Measurements from ENCODE around the gene FGF14. TPM values are rescaled to one million over a fixed set of nuclear protein-coding genes. Genes with fewer than 3 reads are reported as not detected.

FGF14 gene
- polyA plus RNA-seq (ENCODE audit: insufficient read length) = 0.23 TPM

DNA sequence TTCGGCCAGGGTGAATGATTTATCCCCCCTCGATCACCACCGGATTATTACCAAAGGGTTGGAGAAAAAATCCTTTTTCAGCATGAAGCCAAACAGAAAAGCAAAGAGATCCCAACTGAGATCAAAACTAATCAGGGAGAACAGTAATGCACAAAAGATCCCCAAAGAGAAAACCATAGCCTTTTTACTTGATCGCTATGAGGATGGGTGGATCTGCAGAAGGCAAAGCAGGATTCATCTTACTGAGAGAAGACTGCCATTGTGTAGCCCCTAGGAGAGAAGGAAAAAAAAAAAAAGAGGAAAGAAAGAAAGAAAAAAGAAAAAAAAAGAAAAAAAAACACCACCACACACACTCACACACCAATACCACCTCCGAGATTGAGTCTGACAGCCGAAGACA, at the start of gene FGF14:
TSS of gene FGF14 (minus strand) at position 283 of the 400 bp plus-strand sequence.
- DNase-seq (ENCODE audit: low read depth) = no peak

DNA sequence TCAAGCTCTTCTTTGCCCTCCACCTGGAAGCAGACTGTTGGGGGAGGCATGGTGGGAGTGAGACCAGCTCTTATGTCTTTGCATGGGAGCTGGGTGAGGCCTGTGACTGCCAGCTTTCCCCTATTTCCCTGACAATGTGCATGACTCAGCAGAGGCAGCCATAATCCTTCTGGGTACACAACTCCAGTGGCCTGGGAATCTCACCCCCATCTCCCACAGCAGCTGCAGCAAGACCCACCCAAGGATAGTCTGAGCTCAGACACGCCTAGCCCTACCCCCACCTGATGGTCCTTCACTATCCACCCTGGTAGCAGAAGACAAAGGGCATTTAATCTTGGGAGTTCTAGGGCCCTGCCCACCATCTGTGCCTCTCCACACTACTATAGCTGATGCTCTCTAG, 41.4 kb upstream of the FGF14 start:
- DNase-seq (ENCODE audit: low read depth) = no peak

DNA sequence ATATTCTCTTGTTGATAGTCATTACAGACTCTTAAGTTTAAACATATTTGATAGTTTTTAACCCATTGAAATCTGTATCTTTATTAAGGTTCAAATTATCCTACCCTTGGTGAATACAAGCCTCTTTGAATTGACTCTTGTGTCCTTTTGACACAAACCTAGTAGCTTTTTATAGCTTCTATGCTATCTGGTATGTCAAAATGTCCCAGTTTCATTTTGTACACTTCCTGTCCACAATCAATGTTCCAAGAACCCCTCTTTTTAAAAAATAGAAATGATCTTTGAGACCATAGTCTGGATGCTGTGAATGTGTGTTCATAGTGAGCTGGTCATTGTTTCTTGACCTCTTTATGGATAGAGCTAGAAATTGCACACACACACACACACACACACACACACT, 39.2 kb upstream of the FGF14 start:
- DNase-seq (ENCODE audit: low read depth) = no peak

DNA sequence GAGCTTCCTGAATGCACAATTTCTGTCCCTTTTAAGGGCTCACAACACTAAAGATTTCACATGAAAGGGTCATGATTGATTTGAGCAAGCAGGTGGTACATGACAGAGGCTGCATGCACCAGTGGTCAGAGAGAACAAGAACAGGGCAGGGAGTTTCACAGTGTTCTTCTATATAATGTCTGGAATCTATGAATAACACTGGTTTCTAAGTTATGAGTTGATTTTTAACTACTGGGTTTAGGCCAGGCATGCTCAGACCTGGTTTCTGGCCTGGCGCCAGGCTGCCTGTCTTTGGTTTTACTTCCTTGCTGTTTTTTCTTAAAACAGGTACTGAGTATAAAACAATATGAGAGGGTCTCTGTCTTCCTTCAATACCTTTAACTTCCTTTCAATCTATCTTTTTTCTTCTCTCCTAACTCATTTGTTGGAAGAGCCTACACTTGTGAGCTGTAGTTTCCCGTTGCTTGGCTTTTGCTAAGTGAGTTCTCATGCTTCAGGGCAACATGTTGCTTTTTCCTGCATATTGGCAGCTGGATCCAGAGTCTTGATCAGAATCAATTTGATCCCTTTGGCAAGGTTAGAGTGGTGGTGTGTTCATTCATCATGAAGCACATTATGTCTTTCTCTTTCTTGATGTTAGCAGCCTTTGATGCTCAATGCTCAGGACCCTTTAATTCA, 38.5 kb upstream of the FGF14 start:
- no peak for DNase-seq (ENCODE audit: low read depth)

DNA sequence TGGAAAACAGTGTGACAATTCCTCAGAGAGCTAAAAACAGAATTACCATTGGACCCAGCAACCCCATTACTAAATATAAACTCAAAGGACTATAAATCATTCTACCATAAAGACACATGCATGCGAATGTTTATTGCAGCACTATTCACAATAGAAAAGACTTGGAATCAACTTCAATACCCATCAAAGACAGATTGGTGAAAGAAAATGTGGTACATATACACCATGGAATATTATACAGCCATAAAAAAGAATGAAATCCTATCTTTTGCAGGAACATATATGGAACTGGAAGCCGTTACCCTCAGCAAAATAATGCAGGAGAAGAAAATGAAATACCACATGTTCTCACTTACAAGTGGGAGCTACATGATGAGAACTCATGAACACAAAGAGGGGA, 20.8 kb upstream of the FGF14 start:
- DNase-seq (ENCODE audit: low read depth) = no peak

DNA sequence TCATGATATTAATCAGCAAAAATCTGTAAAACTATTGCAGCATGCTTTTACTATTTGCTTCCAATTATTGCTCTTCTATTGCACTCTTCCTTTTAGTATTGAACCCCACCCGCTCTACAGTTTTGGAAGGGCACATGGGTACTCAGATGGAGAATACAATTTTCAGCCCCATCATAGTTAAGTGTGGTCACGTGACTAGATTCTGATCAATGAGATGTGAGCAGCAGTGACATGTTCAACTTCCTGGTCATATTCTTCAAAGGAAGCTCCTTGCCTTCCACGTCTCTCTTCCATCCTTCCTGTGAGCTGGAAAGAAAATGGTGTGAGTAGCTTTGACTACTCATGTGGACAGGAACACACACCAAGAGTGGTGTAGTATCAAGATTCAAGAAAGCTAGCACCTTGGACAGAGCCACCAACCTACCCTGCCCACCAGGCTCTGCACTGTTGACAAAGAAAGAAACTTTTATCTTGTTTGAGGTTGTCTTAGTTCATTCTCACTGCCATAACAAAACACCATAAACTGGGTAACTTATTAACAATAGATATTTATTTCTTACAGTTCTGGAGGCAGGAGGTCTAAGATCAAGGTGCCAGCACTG, 3.8 kb upstream of the FGF14 start:
- DNase-seq (ENCODE audit: low read depth) = no peak

DNA sequence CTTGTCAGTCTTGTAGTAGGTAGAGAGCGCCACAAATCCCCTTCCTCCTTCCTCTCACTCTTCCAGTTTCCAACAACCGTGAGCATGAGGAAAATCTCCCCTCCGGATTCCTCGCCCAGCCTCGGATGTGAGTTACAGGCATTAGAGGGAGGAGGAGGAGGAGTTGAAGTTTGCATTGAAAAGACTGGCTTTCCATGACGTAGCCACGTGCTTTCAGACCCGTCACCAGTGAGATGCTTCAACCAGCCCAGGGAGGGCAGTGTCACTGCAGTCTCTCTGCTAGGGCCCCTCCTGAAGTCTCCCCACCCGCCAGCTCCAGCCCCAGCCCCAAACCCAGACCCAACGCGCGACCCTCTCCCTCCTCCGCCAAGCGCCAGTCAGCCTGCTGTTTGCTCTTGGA, 442 bp upstream of the FGF14 start:
- DNase-seq (ENCODE audit: low read depth) = no peak

DNA sequence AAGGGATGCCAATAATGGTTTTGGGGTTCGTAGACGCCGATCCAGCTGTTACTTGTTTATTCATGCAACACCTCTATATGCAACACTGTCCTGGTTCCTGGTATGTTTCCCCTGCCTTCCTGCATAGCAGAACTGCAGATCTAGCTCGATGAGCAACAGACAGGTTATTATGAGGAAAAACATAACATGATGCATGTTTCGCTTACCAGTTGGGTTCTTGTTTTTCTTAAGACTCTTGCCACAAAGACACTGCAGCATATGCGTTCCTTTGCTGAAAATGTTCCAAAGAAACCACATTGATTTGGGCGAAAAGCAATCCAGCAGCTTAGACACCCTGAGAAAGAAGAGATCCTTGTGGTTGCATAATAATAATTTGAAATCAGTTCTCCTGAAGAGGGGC, 583 bp downstream of the FGF14 start:
- DNase-seq (ENCODE audit: low read depth) = no peak

DNA sequence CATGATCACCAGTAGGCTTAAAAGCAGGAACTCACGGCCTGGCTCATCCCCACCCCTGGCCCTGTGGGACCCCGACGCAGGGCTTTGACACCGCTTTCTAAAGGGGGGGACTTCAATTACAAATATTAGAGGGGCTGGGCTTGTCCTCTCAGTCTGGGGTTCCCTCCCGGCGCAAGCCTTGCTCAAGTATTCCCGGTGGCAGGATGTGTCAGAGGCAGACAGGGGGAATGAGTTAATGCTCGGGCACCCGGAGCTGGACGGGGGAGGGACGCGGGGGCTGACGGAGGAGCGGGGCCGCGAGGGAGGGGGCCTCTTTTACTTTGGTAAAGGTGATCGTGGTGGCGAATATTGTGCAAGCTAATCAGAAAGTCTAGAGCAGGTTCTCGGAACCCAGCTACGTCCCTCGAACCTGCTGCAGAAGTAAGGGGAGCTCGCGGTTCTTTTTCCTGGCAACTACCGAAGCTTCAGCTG, 1.1 kb downstream of the FGF14 start:
- DNase-seq (ENCODE audit: low read depth) = no peak

DNA sequence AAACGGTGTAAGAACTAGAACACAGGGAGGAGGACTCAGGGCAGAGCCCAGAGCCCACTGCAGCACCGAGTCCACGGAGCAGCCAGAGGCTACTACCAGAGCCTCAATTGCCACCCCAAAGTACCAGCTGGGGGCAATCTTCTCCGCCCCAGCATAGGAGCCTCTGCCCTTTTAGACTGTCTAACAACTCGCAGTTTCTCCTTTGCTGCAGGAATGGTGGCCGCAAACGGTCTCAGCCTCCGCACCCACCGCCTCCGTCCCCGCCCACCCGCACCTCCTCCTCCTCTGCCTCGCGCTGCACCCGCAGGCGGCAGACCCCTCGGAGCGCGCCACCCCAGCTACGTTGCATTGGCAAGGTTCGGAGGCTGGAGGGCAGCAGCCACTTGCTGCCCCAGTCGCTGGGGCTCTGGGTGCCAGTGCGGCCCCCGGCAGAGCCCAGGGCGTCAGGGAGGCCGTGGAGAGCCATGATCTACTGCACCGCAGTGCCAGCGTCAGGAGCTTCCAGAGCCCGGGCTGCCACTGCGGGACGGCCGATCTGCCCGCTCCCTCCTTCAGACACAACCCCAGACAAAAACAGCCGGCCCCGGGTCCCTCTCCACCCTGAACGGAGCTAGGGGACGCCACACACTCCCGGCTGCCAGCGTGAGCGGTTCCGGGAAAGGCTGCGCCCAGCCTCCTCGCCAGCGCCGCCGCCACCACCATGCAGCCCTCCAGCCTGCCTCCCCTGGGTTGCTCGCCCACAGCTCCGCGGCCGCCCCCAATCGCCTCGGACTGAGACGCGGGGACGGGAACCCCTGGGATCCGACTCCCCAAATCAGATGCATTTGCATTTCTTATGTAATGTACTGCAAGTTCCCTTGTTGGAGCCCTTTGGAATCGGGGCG, 1.8 kb downstream of the FGF14 start:
- no peak for DNase-seq (ENCODE audit: low read depth)

DNA sequence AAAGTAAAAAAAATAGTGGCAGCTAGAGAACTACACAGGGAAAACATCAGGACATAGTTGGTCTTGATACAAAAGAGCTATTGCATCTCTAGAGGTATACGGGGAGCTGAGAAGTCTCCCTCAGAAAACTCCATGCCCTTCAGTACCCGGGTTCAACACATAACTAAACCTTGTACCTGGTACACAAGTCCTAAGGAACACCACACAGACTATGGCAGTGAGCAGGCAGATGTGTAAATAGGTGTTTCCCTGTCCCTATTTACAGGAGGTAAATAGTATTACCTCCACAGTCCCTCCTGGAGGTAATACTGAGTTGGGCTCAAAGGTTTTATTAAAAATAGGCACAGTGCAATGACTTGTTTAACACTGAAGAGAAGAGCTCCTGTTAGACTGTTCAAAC, 5.9 kb downstream of the FGF14 start:
- no peak for DNase-seq (ENCODE audit: low read depth)

DNA sequence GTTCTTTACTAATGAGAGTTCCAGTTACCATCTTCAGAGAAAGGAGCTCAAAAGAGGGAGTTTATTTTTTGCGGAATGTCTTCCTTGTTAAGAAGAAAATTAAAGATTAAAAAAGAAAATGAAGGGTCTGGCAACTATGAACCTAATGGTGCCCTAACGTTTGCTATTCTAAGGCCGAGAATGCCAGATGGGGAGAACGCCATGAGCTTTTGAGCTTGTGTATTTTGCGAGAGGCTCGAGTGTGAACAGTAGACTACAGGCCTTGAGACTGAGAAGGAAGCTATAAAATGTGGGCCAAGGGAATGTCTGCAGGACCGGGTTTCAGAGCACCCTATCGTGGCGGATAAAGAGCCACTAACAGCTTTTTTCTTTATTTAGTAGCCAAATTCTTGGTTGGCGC, 6.7 kb downstream of the FGF14 start:
- no peak for DNase-seq (ENCODE audit: low read depth)

DNA sequence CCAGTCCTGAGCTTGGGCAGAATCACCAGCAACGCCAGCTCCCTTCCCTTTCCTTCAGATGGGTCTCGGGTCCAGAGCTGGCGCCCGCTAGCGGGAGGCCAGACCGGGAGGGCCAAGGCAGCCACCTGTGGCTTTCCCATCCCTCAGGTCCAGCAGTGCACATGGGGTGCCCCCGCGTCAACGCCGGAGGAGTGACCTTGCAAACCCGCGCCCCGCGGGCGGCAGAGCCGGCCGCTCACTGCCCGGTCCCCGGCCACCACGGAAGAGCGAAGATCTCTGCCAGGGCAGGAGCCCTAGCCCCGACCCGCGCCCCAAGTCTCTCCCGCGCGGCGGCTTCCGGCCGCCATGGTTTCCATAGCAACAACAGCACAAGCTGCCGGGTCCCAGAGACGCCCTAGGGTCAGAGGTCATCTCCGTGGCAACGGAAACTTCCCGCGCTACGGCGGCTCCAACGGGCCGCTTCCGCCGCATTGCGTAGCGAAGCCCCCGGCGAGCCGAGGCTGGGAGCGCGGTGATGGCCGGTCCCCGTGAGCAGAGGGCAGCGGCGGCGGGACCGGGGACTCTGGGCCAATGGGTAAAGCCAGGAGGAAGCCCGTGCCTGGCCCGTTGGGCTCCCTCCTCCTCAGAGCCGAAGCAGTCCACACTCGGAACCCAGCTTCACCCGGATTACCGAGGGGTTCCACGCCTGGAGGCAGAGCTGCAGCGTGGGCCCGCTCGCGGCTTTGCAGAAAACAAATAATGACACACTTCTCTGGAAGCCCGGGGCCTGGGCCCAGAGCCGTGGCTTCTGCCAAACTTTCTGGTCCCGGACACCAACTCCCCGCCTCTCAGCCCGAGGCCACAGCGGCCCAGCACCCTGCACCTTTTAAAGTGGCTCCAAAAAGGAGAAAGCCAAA, 7.4 kb downstream of the FGF14 start:
- peak; percentile 82 for DNase-seq (ENCODE audit: low read depth)

DNA sequence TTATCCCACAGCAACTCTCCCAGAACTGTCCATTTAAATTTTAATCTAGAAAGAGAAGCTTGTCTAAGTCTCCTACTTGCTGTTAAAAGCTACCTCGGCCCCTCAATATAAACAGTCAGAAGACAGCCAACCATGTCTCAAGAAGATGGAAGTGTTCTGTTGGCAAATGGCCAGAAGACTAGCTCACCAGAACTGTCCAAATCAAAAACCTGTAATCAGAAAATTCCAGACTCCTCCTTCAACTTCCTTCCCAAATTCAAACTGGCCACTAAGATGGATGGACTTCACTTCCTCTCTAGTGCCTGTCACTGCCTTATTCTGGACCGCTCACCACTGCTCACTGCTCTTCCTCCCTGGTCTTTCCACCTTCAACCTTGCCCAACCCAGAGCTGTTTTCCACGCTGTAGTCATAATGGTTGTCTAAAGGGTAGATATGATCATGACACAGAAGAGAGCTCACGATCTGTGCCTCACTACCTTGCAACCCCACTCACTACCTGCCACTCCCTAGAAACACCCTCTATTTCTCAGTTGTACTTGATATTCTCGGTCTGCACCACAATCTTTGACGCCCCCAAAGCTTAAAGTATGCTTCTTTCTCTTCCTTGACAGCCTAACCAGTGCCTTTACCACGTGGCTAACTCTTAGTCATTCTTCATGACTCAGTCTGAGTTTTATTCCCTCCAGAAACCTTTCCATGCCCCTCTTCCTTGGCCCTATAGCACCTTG, 9.2 kb downstream of the FGF14 start:
- DNase-seq (ENCODE audit: low read depth) = no peak

DNA sequence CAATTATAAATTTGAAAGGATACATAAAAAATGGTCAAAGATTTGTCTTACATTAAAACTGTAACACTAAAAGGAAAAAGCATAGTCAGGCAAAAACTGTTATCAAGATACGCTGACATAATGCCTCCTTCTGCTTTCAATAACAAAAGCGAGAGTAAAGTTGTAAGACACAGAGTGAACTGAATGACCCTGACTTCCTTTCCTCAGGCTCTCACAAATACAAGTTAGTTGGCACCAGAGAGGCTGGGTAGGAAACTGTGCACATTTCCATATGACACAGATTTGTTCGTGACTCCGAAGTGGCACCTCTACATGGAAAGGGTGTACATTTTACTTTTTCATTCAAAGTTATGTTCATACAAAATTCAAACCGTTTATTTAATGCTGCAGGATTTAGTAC, 15.4 kb downstream of the FGF14 start:
- no peak for DNase-seq (ENCODE audit: low read depth)

DNA sequence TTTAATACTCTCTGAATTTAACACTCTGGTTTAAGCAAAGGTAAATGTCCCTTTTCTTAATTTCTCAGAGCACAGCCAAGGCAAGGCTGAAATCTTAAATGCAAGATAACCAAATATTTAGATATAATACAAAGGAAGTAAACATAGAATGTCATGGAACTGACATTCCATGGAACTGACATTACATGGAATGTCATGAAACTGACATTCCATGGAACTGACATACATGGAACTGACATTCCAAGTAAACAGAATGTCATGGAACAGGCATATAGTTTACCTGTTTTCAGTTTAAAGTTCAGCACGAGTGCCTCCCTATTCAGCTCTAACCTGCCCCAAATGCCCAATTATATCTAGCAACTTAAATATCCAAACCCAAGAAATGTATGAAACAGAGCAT, 21.8 kb downstream of the FGF14 start:
- no peak for DNase-seq (ENCODE audit: low read depth)

DNA sequence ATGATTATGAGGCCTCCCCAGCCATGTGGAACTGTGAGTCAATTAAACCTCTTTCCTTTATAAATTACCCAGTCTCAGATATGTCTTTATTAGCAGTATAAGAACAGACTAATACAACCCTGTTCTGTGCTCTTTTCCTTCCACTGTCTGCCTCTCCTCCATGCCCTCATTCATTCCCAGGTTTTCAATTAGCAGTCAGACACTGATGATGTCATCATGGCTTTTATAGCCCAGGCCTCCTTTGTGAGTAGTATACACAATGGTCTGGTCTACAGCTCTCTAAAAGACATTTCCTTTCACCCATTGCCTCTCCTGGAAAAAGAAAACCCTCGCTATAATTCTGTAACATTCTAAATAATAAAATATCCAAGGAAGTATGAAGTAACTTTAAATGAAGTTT, 25.5 kb downstream of the FGF14 start:
- no peak for DNase-seq (ENCODE audit: low read depth)

DNA sequence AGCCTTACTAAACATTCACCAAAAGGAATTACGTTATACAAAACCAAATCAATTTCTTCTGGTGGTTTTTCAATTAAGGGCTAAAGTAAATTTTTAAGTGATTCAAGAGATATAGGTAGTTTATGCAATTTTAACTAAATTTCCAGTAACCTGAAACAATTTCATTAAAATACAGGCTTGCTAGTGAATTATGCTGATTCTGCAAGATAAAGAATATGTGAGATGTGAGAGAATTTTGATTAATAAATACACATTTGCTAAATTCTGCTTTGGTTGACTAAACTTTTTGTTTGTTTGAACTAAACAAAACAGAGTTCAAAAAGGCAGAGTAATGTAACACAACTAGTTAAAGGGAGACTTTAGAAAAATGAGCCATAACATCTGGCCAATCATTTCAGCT, 27.1 kb downstream of the FGF14 start:
- no peak for DNase-seq (ENCODE audit: low read depth)

DNA sequence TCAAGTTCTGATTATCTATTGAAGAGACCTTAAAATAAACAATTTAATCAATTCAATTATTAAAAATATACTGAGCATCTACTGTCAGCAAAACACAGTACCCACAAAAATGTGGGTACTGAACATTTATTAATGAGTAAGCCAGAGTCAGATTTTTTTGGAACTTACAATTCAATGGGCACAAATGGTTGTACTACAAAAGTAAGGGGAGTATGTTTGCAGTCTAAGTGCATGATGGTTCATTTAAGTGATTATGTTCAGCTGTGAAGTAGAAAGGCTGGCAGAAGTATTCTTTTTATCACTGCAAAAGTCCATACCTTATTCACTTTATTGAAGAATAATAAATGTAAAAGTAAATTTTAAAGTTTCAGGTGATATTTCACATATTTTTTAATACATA, 27.6 kb downstream of the FGF14 start:
- no peak for DNase-seq (ENCODE audit: low read depth)

DNA sequence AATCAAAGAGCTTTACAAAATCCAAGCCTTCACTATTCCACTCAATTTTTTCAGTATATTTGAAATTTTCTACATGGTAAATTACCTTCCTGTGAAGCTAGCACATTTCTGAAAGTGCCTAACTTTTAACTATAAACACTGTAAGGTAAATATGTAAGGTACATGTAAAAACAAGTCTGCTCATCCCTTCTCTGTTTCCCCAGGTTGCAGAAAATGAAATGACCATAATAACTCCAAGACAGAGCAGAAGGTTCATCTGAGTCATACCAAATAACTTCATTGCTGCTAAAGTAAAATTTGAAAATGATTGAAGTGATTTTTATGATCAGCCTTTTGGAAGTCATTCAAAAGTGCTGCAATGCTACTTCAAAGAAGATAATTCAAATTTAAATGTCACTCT, 28.6 kb downstream of the FGF14 start:
- DNase-seq (ENCODE audit: low read depth) = no peak

DNA sequence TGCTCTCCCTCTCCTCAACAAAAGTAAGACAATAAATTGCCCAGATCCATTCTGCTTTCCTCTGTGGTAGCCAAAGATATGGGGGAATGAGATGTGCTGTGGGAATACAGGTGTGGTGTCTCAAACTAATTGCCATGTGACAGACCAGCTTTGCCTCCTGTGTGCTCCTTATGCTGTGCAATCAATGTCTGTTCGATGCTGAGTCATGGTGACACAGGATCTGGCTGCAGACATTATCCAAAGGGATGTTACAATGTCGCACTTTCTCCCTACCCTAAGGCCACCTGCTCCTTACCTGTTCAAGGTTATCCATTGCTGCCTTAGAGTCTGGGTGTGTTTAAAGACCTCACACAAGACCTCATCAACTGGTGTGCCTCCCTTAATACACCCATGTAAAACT, 32.5 kb downstream of the FGF14 start:
- no peak for DNase-seq (ENCODE audit: low read depth)
